CD14-positive monocyte (primary cell): ENCODE data around the gene TCTN3. TPM values are rescaled to one million over a fixed set of nuclear protein-coding genes. Genes with fewer than 3 reads are reported as not detected.

Experiments
- DNase-seq, 3 donors: peaks; one replicate each; pipeline ENCODE4 v3.0.0-alpha.2; 2011 to 2022
- H2AFZ ChIP-seq: 2 replicates; pipeline ENCODE4 v1.6.0; 2012; ENCODE audit warnings: mild to moderate bottlenecking, low read depth, low read length, inconsistent platforms; ENCODE audit not compliant: insufficient read depth, poor library complexity, severe bottlenecking
- H3K27ac ChIP-seq, 2 donors: 1 replicate in 1 of 2; 2 replicates in 1 of 2; pipeline ENCODE4 v1.5.1; 2012 to 2013; ENCODE audit warnings: low read length in 2 of 2, control low read depth in 1 of 2, inconsistent platforms in 1 of 2, low read depth in 1 of 2, mild to moderate bottlenecking in 1 of 2
- H3K27me3 ChIP-seq, 2 donors: one replicate each; pipeline versions ENCODE4 v1.6.0 to v1.6.1; 2011 to 2013; ENCODE audit warnings: low read length in 2 of 2; ENCODE audit not compliant: control insufficient read depth in 2 of 2, insufficient read depth in 2 of 2
- H3K36me3 ChIP-seq, 2 donors: replicated peaks in 1 of 2; 1 replicate in 1 of 2; 2 replicates in 1 of 2; pipeline versions ENCODE4 v1.5.1 to v1.6.1; 2012 to 2013; ENCODE audit warnings: low read length in 2 of 2, control low read depth in 1 of 2, inconsistent platforms in 1 of 2, mild to moderate bottlenecking in 1 of 2; ENCODE audit not compliant: insufficient read depth in 2 of 2, control insufficient read depth in 1 of 2
- H3K4me1 ChIP-seq, 2 donors: 1 replicate in 1 of 2; 2 replicates in 1 of 2; pipeline versions ENCODE4 v1.5.1 to v1.6.1; 2012 to 2013; ENCODE audit warnings: low read length in 2 of 2, control low read depth in 1 of 2, inconsistent platforms in 1 of 2, mild to moderate bottlenecking in 1 of 2, moderate library complexity in 1 of 2; ENCODE audit not compliant: insufficient read depth in 2 of 2, control insufficient read depth in 1 of 2
- H3K4me2 ChIP-seq: replicated peaks from 2 replicates; pipeline ENCODE3; 2012; ENCODE audit warnings: low read length, moderate library complexity, mild to moderate bottlenecking; ENCODE audit not compliant: poor library complexity, severe bottlenecking; ENCODE audit errors: extremely low read depth
- H3K4me3 ChIP-seq, 3 experiments: fragments of 200-600 bp in 1 of 3; sonication (generic) in 1 of 3; replicated peaks in 1 of 3; 1 replicate in 2 of 3; 2 replicates in 1 of 3; pipeline ENCODE4 v1.5.1; 2011 to 2013; ENCODE audit warnings: low read length in 3 of 3, mild to moderate bottlenecking in 3 of 3, control low read depth in 2 of 3, low read depth in 2 of 3, inconsistent platforms in 1 of 3, moderate library complexity in 1 of 3
- H3K79me2 ChIP-seq: 2 replicates; pipeline ENCODE4 v1.6.0; 2012; ENCODE audit warnings: mild to moderate bottlenecking, control low read depth, inconsistent platforms, low read length, moderate library complexity; ENCODE audit not compliant: insufficient read depth
- H3K9ac ChIP-seq: 2 replicates; pipeline ENCODE4 v1.6.0; 2017; ENCODE audit warnings: low read length, mild to moderate bottlenecking; ENCODE audit not compliant: insufficient read depth, poor library complexity, severe bottlenecking
- H3K9me3 ChIP-seq, 2 donors: replicated peaks in 1 of 2; 1 replicate in 1 of 2; 2 replicates in 1 of 2; pipeline versions ENCODE4 v1.5.1 to v1.6.1; 2012 to 2013; ENCODE audit warnings: low read length in 2 of 2, control low read depth in 1 of 2; ENCODE audit not compliant: control insufficient read depth in 1 of 2, insufficient read depth in 1 of 2
- H4K20me1 ChIP-seq: 2 replicates; pipeline ENCODE4 v1.6.0; 2012; ENCODE audit warnings: mild to moderate bottlenecking, low read length, control low read depth, moderate library complexity; ENCODE audit not compliant: insufficient read depth
- H3K27ac Mint-ChIP-seq, 7 donors: one replicate each; pipeline ENCODE4 v1.8.0; 2020; ENCODE audit warnings: mild to moderate bottlenecking in 7 of 7, mixed read lengths in 7 of 7, moderate library complexity in 6 of 7, inconsistent platforms in 2 of 7
- H3K27me3 Mint-ChIP-seq, 3 donors: one replicate each; pipeline ENCODE4 v1.8.0; 2021 to 2022; ENCODE audit warnings: low read depth in 3 of 3, mild to moderate bottlenecking in 3 of 3, mixed read lengths in 3 of 3, moderate library complexity in 3 of 3, inconsistent platforms in 1 of 3
- H3K36me3 Mint-ChIP-seq, 2 donors: one replicate each; pipeline ENCODE4 v1.8.0; 2020; ENCODE audit warnings: mixed read lengths in 2 of 2, inconsistent platforms in 1 of 2, mild to moderate bottlenecking in 1 of 2
- H3K4me1 Mint-ChIP-seq: one replicate; pipeline ENCODE4 v1.8.0; 2020; ENCODE audit warnings: mild to moderate bottlenecking, mixed read lengths
- H3K4me3 Mint-ChIP-seq, 2 donors: one replicate each; pipeline ENCODE4 v1.8.0; 2020; ENCODE audit warnings: mild to moderate bottlenecking in 2 of 2, mixed read lengths in 2 of 2, moderate library complexity in 1 of 2
- H3K9me3 Mint-ChIP-seq, 7 donors: one replicate each; pipeline ENCODE4 v1.8.0; 2020 to 2022; ENCODE audit warnings: mixed read lengths in 7 of 7, mild to moderate bottlenecking in 6 of 7, moderate library complexity in 6 of 7, inconsistent platforms in 2 of 7
- WGBS: methylation state at CpG from one replicate; pipeline ENCODE4 v1.1.5; 2013; ENCODE audit warnings: missing lambda C conversion rate; ENCODE audit not compliant: insufficient coverage; 5-methylcytosine and 5-hydroxymethylcytosine counted together
- intact Hi-C, 2 donors: fragments of 100-400 bp; cut with micrococcal nuclease; formaldehyde crosslinking; loops; one replicate each; pipeline versions ENCODE4 v1.15.0 to v1.15.1; 2023
- polyA plus RNA-seq, 3 donors: library from polyadenylated mRNA; depleted of rRNA in 1 of 3; unstranded in 2 of 3; stranded (reverse) in 1 of 3; fragments of 300-500 nt in 2 of 3; fragments of >200 nt in 1 of 3; fragmentation: Illumina TruSeq in 2 of 3; gene quantifications; 1 replicate in 2 of 3; 2 replicates in 1 of 3; pipeline ENCODE4 v1.2.3, GENCODE V29; 2012 to 2021
- TF ChIP-seq, protein P1 (sequence below): fragments of 200-600 bp; IDR thresholded peaks from one replicate; pipeline ENCODE4 v1.8.0; 2022; ENCODE audit warnings: antibody characterized with exemption, mild to moderate bottlenecking

The TCTN3 gene
- polyA plus RNA-seq, 3 donors: 8.5 to 23.1 (median 14.4) TPM

DNA sequence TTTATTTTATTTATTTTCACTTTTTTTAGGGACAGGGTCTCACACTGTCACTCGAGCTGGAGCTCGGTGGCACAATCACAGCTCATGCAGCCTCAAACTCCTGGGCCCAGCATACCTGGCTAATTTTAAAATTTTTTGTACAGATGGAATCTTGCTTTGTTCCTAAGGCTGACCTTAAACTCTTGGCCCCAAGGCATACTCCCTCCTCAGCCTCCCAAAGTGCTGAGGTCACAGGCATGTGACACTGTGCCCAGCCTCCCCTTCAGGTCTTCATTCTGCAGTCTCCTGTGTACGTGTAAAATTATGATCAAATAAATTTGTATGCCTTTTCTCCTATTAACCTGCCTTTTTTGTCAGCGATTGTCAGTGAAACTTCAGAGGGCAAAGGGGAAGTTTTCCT lies 17.8 kb upstream of the TCTN3 start:
- peaks cover 11 to 18% of the 10 kb centered on the region in 2 donors for H3K36me3 Mint-ChIP-seq
- intact Hi-C loops: no loop called here
- DNase-seq: no peak
- Histone ChIP-seq H3K4me3 (no peak overlapping the region), H4K20me1 (no peaks in the 10 kb centered on the region), H3K9me3 (peaks cover 0 to 3% of the 10 kb centered on the region in 2 donors), H2AFZ (no peak overlapping the region), H3K79me2 (no peaks in the 10 kb centered on the region), H3K9ac (no peak overlapping the region), H3K27me3 (no peaks in the 10 kb centered on the region), H3K4me1 (peaks cover 3 to 4% of the 10 kb centered on the region in 2 donors), H3K36me3 (peaks cover 0 to 9% of the 10 kb centered on the region in 2 donors), H3K4me2 (no peak overlapping the region), H3K27ac (no peak overlapping the region)
- H3K4me1 Mint-ChIP-seq: peaks cover 20% of the 10 kb centered on the region
- peaks cover 0 to 1% (median 0%) of the 10 kb centered on the region in 3 donors for H3K27me3 Mint-ChIP-seq
- peak overlapping the region in 1 of 7 donors; percentile 2 for H3K27ac Mint-ChIP-seq
- TF ChIP-seq, protein P1, sequence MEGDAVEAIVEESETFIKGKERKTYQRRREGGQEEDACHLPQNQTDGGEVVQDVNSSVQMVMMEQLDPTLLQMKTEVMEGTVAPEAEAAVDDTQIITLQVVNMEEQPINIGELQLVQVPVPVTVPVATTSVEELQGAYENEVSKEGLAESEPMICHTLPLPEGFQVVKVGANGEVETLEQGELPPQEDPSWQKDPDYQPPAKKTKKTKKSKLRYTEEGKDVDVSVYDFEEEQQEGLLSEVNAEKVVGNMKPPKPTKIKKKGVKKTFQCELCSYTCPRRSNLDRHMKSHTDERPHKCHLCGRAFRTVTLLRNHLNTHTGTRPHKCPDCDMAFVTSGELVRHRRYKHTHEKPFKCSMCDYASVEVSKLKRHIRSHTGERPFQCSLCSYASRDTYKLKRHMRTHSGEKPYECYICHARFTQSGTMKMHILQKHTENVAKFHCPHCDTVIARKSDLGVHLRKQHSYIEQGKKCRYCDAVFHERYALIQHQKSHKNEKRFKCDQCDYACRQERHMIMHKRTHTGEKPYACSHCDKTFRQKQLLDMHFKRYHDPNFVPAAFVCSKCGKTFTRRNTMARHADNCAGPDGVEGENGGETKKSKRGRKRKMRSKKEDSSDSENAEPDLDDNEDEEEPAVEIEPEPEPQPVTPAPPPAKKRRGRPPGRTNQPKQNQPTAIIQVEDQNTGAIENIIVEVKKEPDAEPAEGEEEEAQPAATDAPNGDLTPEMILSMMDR: no peak
- H3K9me3 Mint-ChIP-seq: peaks cover 0 to 6% (median 2%) of the 10 kb centered on the region in 7 donors
- 100% methylated on average over 1 of the region's 4 CpGs for WGBS
- no peak overlapping the region for H3K4me3 Mint-ChIP-seq

DNA sequence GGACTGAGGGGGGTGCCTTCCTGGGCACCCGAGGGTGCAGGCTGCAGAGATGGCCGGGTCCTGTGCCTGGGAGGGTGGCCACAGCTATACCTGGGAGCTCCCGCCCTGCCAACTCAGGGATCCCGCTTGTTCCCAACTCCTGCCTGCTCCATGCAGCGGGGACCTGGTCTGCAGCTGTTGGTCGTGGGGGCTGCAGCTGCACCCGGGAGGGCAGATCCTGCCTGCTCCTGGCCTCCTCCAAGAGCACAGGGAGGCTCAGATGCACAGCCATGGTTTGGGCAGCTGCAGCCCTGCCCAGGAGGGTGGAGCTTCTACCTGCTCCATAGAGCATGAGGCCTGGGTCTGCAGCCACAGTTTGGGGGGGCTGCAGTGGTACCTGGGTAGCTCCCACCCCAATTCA lies 13.3 kb upstream of the TCTN3 start:
- Histone ChIP-seq H3K4me1 (no peaks in the 10 kb centered on the region), H3K36me3 (peaks cover 0 to 2% of the 10 kb centered on the region in 2 donors), H4K20me1 (no peaks in the 10 kb centered on the region), H3K27me3 (no peaks in the 10 kb centered on the region), H3K9me3 (peaks cover 0 to 7% of the 10 kb centered on the region in 2 donors), H3K27ac (no peak overlapping the region), H3K4me3 (no peak overlapping the region), H3K4me2 (no peak overlapping the region), H3K9ac (no peak overlapping the region), H3K79me2 (no peaks in the 10 kb centered on the region), H2AFZ (no peak overlapping the region)
- H3K4me1 Mint-ChIP-seq: peaks cover 9% of the 10 kb centered on the region
- H3K36me3 Mint-ChIP-seq: peaks cover 14 to 18% of the 10 kb centered on the region in 2 donors
- TF ChIP-seq, protein P1: no peak
- no peak overlapping the region for H3K4me3 Mint-ChIP-seq
- peaks cover 1 to 20% (median 6%) of the 10 kb centered on the region in 7 donors for H3K9me3 Mint-ChIP-seq
- DNase-seq: no peak
- H3K27ac Mint-ChIP-seq: peak overlapping the region in 1 of 7 donors; percentile 42
- peaks cover 0 to 1% (median 0%) of the 10 kb centered on the region in 3 donors for H3K27me3 Mint-ChIP-seq
- 96% methylated on average over 7 of the region's 7 CpGs for WGBS
- intact Hi-C loops: no loop called here
